Rectal smooth muscle tissue (tissue), 1 donor: Measurements from ENCODE around the gene EMSY.
"Not testable (repeated sequence)": the region's sequence is repeated elsewhere in the genome, so short reads cannot be mapped to it uniquely, and the experiment has no call there.

ENCODE experiments used
- H3K27ac ChIP-seq: one replicate; pipeline ENCODE4 v1.7.0; 2013; ENCODE audit warnings: low read depth, low read length, inconsistent platforms
- H3K27me3 ChIP-seq: one replicate; pipeline ENCODE4 v1.7.0; 2013; ENCODE audit warnings: low read length; ENCODE audit not compliant: control insufficient read depth, insufficient read depth
- H3K36me3 ChIP-seq: one replicate; pipeline ENCODE4 v1.7.0; 2013; ENCODE audit warnings: low read length; ENCODE audit not compliant: control insufficient read depth, insufficient read depth
- H3K4me1 ChIP-seq: one replicate; pipeline ENCODE4 v1.7.0; 2013; ENCODE audit warnings: low read length; ENCODE audit not compliant: control insufficient read depth, insufficient read depth
- H3K4me3 ChIP-seq: one replicate; pipeline ENCODE4 v1.7.0; 2013; ENCODE audit warnings: low read length
- H3K9ac ChIP-seq: one replicate; pipeline ENCODE4 v1.7.0; 2013; ENCODE audit warnings: low read length

The EMSY gene

DNA sequence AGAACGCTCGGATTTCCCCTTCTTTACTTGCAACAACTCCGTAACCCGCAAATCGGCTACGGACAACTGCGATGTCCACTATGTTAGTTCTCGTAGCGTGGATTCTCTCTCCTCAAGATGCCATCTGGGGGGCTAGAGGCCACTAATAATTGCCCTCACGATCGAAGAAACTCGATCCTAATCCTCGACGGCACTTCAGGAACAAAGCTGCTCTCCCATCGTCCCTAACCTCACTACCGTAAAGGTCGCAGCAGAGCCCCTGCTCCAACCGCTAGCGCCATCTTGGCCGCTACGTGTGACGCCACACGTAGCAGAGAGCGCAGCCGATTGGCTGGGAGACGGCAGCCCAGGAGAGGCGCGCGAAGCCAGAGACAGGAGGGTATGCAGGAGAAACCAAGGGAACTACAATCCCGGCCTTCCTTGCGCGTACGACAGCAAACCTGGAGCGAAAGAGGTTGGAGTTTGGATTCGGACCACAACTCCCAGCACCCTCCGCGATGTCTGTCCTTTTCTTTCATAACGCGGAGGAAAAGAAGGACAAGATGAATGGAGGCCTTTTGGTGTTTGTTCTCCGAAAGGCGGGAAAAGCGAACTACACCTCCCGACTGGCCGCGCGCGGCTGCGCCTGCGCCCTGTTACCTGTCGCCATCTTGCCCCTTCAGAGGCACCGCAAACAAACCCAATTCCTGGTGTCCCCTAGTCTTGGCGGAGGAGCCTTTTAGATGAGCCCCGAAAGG lies at the start of gene EMSY:
Gene EMSY (plus strand): TSS at position 635 of the 737 bp plus-strand sequence. CDS start 1,921 bp downstream, outside the sequence.
- Histone ChIP-seq H3K27ac (peak within 1 kb of the TSS; percentile 98), H3K27me3 (no peaks in the 10 kb centered on the region), H3K9ac (peak within 1 kb of the TSS; percentile 100), H3K4me1 (peaks cover 4% of the 10 kb centered on the region), H3K4me3 (peak within 1 kb of the TSS; percentile 99), H3K36me3 (no peaks in the 10 kb centered on the region)

DNA sequence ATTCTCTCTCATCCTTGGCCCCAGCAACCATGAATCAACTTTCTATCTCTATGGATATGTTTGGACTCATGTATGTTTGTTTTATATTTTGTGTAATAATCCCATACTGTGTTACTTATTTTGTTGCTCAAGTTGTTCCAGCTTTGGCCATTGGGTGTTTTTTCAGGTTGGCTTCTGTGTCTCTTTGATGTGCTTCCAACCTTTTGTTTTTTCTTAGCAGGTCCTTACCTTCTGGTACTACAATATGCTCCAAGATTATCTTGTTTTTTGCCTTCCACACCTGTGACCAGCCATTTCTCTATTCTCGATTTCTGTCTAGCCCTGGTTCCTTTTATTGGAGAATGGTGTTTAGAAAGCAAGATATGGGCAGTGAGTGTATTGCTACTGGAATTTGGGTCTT lies 49.5 kb upstream of the EMSY start:
- no peaks in the 10 kb centered on the region for H3K36me3 ChIP-seq
- no peak overlapping the region for H3K9ac ChIP-seq
- no peaks in the 10 kb centered on the region for H3K4me1 ChIP-seq
- no peaks in the 10 kb centered on the region for H3K27me3 ChIP-seq
- H3K4me3 ChIP-seq: no peak overlapping the region
- H3K27ac ChIP-seq: no peak overlapping the region

- H3K27ac ChIP-seq: no peak overlapping the region
- H3K4me1 ChIP-seq: no peaks in the 10 kb centered on the region
- no peak overlapping the region for H3K4me3 ChIP-seq
- no peaks in the 10 kb centered on the region for H3K27me3 ChIP-seq
- H3K9ac ChIP-seq: no peak overlapping the region
- no peaks in the 10 kb centered on the region for H3K36me3 ChIP-seq
These were observed 47.4 kb upstream of the EMSY start for GRCh38 chr11:76397383-76397782.

DNA sequence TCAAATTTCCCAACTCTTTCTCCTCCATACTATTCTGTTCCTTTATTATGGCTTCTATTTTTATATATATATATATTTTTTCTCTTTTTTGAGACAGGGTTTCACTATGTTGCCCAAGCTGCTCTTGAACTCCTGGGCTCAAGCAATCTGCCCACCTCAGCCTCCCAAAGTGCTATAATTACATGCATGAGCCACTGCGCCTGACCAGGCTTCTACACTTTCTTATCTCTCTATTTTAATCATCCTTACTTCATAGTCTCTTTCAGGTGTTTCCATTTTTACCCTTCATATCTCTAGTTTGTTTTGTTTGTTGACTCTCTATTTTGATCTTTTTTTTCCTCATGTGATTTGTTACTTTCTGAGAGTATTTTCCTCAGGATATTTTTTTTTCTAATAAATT lies 43.9 kb upstream of the EMSY start:
- Histone ChIP-seq H3K27ac (no peak overlapping the region), H3K9ac (no peak overlapping the region), H3K4me1 (no peaks in the 10 kb centered on the region)

DNA sequence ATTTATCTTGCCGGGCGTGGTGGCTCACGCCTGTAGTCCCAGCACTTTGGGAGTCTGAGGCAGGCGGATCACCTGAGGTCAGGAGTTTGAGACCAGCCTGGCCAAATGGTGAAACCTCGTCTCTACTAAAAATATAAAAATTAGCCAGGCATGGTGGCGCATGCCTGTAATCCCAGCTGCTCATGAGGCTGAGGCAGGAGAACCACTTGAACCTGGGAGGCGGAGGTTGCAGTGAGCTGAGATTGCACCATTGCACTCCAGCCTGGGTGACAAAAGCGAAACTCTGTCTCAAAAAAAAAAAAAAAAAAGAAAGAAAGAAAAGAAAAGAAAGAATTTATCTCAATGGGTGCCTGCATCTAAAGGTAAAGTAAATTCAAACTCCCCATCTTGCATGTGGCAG lies 43.3 kb upstream of the EMSY start:
- not testable (repeated sequence) for H3K4me3 ChIP-seq, H3K9ac ChIP-seq, H3K27ac ChIP-seq, H3K36me3 ChIP-seq, H3K27me3 ChIP-seq, H3K4me1 ChIP-seq

More for the DNA sequence above, 43.9 kb upstream of the EMSY start:
- no peaks in the 10 kb centered on the region for H3K27me3 ChIP-seq
- H3K36me3 ChIP-seq: no peaks in the 10 kb centered on the region
- H3K4me3 ChIP-seq: no peak overlapping the region

- Histone ChIP-seq H3K4me1 (no peaks in the 10 kb centered on the region), H3K9ac (no peak overlapping the region), H3K27me3 (peaks cover 2% of the 10 kb centered on the region), H3K4me3 (no peak overlapping the region), H3K27ac (no peak overlapping the region), H3K36me3 (no peaks in the 10 kb centered on the region)
These were observed 38.5 kb upstream of the EMSY start for GRCh38 chr11:76406359-76406758.

DNA sequence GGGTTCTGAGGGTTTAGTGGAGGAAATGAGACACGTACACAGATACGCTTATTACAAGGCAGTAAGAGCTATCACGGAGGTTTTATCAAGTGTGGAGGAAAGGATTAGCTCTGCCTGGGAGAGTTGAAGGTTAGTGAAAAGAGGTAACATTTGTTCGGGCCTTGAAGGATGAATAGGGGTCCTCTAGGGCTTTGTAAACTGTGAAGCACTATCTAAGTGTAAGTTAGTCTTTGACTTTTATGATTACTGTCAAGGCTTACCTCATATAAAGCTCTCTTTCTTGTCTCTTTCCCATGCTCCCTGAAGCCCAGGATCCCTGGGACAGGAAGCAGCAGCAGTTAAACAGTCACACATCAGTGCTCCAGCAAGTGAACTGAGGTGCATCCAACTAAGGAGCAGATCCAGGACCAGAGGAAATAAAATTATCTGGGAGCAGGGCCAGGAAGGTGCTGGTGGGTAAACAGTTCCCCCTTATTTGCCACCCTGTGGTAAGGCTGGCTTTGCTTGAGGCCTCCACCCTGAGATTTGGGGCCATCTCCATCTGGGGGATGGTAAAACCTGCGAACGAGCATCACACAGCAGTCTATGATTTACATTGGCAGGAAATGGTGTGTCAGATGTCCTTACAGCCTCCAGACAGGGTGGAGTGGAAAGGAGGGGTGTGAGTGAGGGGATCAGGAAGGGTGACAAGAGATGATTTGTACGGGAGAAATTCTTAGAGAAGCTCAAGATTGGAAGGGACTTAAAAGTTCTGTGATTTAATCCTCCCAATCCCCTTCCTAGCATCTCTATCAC lies 36.5 kb upstream of the EMSY start:
- Histone ChIP-seq H3K27me3 (peaks cover 2% of the 10 kb centered on the region), H3K9ac (no peak overlapping the region), H3K27ac (no peak overlapping the region), H3K4me1 (no peaks in the 10 kb centered on the region), H3K36me3 (no peaks in the 10 kb centered on the region), H3K4me3 (no peak overlapping the region)

DNA sequence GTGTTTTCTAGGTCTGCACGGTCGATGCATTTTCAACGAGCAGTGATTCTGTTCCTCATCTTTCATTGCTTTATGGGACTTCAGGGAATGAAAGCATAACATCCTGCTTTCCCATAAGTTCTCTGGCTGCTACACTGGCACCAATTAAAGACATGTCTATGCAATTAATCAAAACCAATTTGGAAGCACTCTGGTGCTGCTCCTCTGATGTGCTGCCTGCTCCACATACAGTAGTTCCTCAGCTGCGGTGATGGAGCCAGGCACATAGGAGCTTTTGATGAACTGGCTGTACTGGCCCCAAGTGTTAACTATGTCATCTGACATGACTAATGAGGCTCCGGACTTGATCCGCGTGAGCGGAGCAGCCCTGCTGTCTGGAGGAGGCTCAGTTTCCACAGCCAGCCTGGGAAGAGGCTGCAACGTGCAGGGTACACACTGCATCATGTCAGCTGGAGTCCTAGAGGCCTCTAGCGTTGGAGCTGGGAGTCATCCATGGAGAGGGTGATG lies 33.9 kb upstream of the EMSY start:
- H3K36me3 ChIP-seq: no peaks in the 10 kb centered on the region
- no peak overlapping the region for H3K4me3 ChIP-seq
- H3K27me3 ChIP-seq: peaks cover 2% of the 10 kb centered on the region
- H3K27ac ChIP-seq: no peak overlapping the region
- H3K9ac ChIP-seq: no peak overlapping the region
- H3K4me1 ChIP-seq: no peaks in the 10 kb centered on the region

- Histone ChIP-seq H3K36me3 (no peaks in the 10 kb centered on the region), H3K9ac (no peak overlapping the region), H3K4me1 (no peaks in the 10 kb centered on the region), H3K27me3 (peaks cover 2% of the 10 kb centered on the region), H3K27ac (no peak overlapping the region), H3K4me3 (no peak overlapping the region)
These were observed 29.7 kb upstream of the EMSY start for GRCh38 chr11:76415073-76415472.

DNA sequence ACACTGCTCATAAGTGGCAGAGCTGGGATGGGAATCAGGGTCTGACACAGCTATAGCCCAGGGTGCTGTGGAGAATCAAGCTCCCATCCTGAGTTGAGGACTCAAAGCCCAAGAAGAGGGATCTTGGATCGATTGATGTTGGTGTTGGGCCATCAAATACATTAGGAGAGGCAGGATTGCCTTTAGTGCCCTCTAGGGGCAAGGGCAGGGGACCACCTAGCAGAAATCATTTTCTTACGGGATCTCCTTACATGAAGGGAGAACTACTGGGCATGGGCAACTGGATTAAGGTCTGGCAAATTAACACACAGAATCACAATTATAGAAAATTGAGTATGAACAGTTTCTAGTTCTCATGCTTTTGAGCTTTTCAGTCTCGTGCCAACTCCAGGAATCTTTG lies 24.9 kb upstream of the EMSY start:
- no peak overlapping the region for H3K27ac ChIP-seq
- no peak overlapping the region for H3K4me3 ChIP-seq
- no peaks in the 10 kb centered on the region for H3K4me1 ChIP-seq
- H3K36me3 ChIP-seq: no peaks in the 10 kb centered on the region
- no peak overlapping the region for H3K9ac ChIP-seq
- no peaks in the 10 kb centered on the region for H3K27me3 ChIP-seq

DNA sequence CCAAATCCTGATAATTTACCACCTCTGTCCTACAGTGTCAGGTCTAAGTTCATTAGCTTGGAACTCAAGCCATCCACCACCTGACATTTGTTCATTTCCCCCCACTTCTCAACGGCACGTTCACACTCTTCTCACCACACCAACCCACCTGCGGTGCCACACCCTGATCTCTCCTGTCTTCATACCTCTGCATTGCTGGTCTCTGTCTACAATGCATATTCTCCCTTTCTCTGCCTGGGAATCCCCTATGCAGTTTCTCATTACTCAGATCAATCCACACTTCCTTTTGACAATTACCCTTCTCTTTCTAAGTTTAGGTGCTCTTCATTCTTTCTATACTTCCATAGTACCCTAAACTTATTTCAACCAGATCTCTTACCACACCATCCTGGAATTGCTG lies 20.4 kb upstream of the EMSY start:
- Histone ChIP-seq H3K36me3 (no peaks in the 10 kb centered on the region), H3K27ac (no peak overlapping the region), H3K27me3 (no peaks in the 10 kb centered on the region)

DNA sequence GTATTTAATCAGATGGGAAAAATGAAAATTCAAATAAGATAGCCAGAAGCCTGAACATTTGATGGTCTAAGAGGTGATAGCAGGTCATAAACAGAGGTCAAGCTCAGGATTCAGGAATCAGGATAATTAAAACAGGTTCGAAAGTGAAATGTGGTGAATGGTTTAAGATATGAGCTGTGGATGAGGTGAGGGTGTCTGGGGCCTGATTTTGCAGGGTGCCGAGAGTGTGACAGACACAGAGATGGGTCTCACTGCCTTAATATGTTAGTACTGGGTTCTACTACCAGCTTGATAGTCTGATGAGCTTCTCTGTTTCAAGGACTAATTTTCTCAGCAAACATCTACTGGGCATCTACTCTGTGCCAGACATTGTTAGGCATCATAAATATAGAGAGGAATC lies 19.9 kb upstream of the EMSY start:
- H3K27me3 ChIP-seq: no peaks in the 10 kb centered on the region
- no peak overlapping the region for H3K27ac ChIP-seq
- no peaks in the 10 kb centered on the region for H3K4me1 ChIP-seq
- no peaks in the 10 kb centered on the region for H3K36me3 ChIP-seq
- no peak overlapping the region for H3K9ac ChIP-seq
- H3K4me3 ChIP-seq: no peak overlapping the region

More for the DNA sequence above, 20.4 kb upstream of the EMSY start:
- Histone ChIP-seq H3K9ac (no peak overlapping the region), H3K4me3 (no peak overlapping the region), H3K4me1 (no peaks in the 10 kb centered on the region)
